Stimulated activated naive CD8-positive, alpha-beta T cell treated with anti-CD3 and anti-CD28 coated beads, Interleukin-15, Interleukin-2, amounts not matched to agents 100 ng/mL and 50 ng/mL, for 24 hours (primary cell): ENCODE data around the gene SLC22A2.
A peak's percentile ranks its signal among the peaks of the same experiment; 100 is the strongest.
"Not testable (repeated sequence)": the region's sequence is repeated elsewhere in the genome, so short reads cannot be mapped to it uniquely, and the experiment has no call there.

Experiments
- H3K27ac Mint-ChIP-seq: one replicate; pipeline ENCODE4 v1.8.0; 2021; ENCODE audit warnings: mild to moderate bottlenecking, mixed read lengths
- H3K27me3 Mint-ChIP-seq: one replicate; pipeline ENCODE4 v1.8.0; 2021; ENCODE audit warnings: mixed read lengths
- H3K36me3 Mint-ChIP-seq: one replicate; pipeline ENCODE4 v1.8.0; 2021; ENCODE audit warnings: low read depth, mixed read lengths
- H3K4me1 Mint-ChIP-seq: one replicate; pipeline ENCODE4 v1.8.0; 2021; ENCODE audit warnings: low read depth, mixed read lengths
- H3K4me3 Mint-ChIP-seq: one replicate; pipeline ENCODE4 v1.8.0; 2021; ENCODE audit warnings: mild to moderate bottlenecking, mixed read lengths
- H3K9me3 Mint-ChIP-seq: one replicate; pipeline ENCODE4 v1.8.0; 2021; ENCODE audit warnings: mixed read lengths

Gene SLC22A2

DNA sequence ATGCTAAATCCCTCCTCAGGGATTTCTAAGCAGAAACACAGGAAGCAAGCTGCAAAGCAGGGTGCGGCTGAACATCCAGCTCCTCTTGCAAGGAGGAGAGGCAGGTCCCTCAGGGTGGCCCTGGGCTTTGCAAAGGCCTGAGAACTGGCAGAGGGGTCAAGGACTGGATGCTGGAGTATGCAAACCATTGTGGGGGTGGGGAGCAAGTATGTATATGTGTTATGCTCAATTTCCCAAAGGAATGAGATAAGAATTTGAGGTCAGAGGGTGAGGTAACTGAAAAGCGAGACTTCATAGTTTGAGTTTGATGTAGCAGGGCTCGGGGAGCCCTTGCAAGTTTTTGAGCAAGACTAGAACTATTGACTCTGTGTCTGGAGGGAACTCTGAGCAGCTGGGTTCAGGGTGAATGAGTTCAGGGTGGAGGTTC, 11.2 kb downstream of the SLC22A2 start:
- peaks cover 5% of the 10 kb centered on the region for H3K4me1 Mint-ChIP-seq
- H3K27ac Mint-ChIP-seq, result no peak overlapping the region
- no peaks in the 10 kb centered on the region for H3K36me3 Mint-ChIP-seq
- no peak overlapping the region for H3K4me3 Mint-ChIP-seq
- H3K9me3 Mint-ChIP-seq, result no peaks in the 10 kb centered on the region
- peaks cover 16% of the 10 kb centered on the region for H3K27me3 Mint-ChIP-seq

DNA sequence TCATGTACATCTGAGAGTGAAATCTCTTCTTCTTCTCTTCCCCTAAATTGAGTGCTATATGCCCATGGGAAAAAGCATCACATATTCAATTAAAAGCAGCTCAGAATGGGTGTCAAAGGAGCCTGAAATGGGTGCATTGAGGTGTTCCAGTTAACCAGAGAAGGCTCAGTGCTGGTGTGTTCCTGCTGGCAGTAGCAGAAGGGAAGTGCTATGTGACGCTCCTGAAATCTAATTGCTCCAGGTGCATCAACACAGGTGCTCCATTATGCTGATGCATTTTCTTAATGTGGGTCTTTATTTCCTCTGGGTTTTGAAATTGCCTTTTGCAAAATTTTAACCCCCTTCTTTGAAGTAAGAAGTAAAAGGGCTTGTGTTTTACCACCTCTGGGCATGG, 17.9 kb downstream of the SLC22A2 start:
- H3K9me3 Mint-ChIP-seq, result peaks cover 6% of the 10 kb centered on the region
- H3K27me3 Mint-ChIP-seq, result peaks cover 12% of the 10 kb centered on the region
- no peak overlapping the region for H3K27ac Mint-ChIP-seq
- no peaks in the 10 kb centered on the region for H3K36me3 Mint-ChIP-seq
- H3K4me1 Mint-ChIP-seq, result no peaks in the 10 kb centered on the region
- no peak overlapping the region for H3K4me3 Mint-ChIP-seq

DNA sequence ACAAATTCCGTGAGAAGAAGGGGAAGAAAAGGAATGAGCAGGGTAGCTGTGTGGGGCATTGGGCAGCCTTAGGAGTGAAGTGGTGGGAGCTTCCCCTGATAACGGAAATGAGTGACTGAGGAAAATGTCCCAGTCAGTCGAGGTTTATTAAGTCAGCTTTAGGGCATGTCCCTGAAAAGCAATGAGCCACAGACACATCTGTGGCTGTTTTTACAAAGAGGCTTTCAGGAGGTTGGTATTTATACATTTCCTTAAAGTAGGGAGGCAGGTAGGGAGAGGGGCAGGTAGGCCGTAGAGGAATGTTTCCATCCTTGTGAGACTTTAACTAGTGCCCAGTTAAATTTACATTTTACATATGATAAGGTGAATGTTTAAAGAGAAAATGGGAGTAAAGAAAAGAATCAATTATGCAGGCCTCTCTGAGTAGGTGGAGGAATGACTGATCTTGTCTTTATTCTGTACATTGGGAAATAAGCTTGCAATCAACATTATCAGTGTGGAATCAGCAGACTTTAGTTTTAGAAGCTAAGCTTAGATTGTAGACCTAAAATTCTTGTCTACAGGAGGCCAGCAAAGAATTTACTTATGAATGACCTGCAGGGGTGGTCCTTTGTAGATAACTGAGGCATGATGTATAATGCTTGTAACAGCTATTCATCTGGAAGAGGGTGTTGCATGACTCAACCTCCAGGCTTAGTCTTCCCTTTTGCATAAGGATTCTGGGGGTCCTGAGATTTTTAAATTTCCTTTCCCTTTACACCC, 18.5 kb downstream of the SLC22A2 start:
- no peak overlapping the region for H3K27ac Mint-ChIP-seq
- peaks cover 12% of the 10 kb centered on the region for H3K27me3 Mint-ChIP-seq
- H3K4me3 Mint-ChIP-seq, result no peak overlapping the region
- H3K9me3 Mint-ChIP-seq, result peaks cover 7% of the 10 kb centered on the region
- H3K36me3 Mint-ChIP-seq, result no peaks in the 10 kb centered on the region
- H3K4me1 Mint-ChIP-seq, result no peaks in the 10 kb centered on the region

DNA sequence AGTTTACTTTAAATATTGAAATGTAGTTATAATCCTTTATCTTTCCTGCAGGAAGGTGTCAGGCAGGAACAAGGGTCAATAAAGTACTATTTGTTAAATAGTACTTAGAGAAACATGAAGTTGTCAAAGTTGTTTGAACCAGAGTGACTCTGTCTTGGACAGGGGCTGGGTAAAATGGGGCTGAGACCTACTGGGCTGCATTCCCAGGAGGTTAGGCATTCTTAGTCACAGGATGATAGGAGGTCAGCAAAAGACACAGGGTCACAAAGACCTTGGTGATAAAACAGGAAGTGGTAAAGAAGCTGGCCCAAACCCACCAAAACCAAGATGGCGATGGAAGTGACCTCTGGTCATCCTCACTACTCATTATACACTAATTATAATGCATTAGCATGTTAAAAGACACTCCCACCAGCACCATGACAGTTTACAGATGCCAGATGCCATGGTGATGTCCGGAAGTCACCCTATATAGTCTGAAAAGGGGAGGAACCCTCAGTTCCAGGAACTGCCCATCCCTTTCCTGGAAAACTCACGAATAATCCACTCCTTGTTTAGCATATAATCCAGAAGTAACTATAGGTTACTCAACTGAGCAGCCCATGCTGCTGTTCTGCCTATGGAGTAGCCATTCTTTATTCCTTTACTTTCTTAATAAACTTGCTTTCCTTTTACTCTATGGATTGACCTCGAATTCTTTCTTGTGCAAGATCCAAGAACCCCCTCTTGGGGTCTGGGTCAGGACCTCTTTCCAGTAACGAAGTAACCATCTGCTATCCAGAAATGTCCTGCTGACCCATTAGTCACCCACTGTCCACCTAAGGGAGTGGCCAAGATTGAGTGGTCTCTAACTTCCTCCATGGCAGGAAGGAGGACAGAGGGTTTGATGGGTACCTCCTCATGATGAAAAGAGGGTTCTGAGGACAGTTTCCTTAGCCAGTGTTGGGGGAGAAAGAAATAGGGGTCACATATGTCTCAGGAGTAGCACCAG, 19.6 kb downstream of the SLC22A2 start:
- no peak overlapping the region for H3K27ac Mint-ChIP-seq
- no peak overlapping the region for H3K4me3 Mint-ChIP-seq
- H3K36me3 Mint-ChIP-seq, result no peaks in the 10 kb centered on the region
- H3K9me3 Mint-ChIP-seq, result peaks cover 10% of the 10 kb centered on the region
- peaks cover 12% of the 10 kb centered on the region for H3K27me3 Mint-ChIP-seq
- no peaks in the 10 kb centered on the region for H3K4me1 Mint-ChIP-seq

DNA sequence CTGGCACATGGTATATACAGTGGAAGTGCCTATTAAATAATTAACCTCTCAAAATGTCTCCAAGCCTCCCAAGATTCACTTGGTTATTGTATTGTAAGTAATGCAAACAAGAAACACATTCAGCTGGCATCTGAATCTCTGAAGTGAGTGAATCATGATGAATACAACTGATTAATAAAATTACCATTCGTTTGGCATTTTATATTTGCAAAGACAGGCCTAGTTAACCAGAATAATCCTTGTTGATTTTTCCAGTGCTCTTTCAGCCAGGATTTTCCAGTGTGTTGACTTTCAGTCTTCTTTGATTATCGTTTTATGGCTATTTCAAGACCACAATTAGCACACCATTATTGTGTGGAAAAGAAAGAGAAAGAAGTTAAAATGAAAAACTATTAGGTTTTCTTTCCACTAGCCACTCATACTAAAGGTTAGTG, 20.3 kb downstream of the SLC22A2 start:
- Mint-ChIP-seq H3K9me3 (peaks cover 10% of the 10 kb centered on the region), H3K36me3 (no peaks in the 10 kb centered on the region), H3K4me3 (no peak overlapping the region), H3K27me3 (peaks cover 12% of the 10 kb centered on the region), H3K27ac (no peak overlapping the region), H3K4me1 (no peaks in the 10 kb centered on the region)

DNA sequence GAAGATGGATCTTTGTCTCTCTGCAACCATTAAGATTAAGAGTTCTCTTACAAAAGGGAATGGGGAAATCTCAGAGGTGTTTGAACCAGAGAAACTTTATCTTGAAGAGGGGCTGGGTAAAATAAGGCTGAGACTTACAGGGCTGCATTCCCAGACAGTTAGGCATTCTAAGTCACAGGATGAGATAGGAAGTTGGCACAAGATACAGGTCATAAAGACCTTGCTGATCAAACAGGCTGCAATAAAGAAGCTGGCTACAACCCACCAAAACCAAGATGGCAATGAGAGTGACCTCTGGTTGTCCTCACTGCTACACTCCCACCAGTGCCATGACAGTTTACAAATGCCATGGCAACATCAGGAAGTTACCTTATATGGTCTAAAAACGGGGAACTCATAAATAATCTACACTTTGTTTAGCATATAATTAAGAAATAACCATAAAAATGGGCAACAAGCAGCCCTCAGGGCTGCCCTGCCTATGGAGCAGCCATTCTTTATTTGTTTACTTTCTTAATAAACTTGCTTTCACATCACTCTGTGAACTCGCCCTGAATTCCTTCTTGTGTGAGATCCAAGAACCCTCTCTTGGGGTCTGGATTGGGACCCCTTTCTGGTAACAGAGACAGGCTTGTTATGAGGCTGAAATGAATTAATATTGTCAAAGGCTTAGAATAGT, 20.9 kb downstream of the SLC22A2 start:
- H3K4me1 Mint-ChIP-seq, H3K4me3 Mint-ChIP-seq, H3K27ac Mint-ChIP-seq, H3K36me3 Mint-ChIP-seq: not testable (repeated sequence)
- H3K9me3 Mint-ChIP-seq, result peaks cover 10% of the 10 kb centered on the region
- peaks cover 12% of the 10 kb centered on the region for H3K27me3 Mint-ChIP-seq

DNA sequence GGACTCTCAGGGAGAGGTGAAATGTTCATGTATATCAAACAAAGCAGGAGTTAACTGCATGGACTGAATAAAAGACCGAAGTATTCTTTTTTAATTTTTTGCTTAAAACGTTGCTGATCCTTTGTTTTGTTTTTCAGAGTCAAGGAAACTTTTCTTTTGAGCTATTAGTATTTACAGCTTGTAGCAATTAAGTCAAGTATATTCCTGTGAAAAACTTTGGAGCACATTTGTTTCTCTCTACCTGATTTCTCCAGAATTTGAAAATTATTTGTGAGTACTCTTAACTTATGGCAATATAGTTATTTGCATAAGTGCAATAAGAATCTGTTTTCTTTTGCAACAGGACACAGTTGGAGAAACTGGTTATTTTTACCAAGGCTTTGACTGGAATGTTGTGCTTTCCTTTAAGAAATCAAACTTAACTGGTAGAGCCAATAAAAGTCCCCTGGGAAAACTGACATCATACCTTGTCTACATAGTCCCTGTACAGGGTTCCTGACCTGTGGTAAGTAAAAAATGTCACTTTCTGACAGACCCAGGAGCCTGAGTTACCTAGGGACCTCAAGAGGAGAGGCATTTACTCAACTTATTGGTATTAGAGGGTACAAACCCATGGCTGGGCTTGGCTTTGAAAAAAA, 22.3 kb downstream of the SLC22A2 start:
- not testable (repeated sequence) for H3K4me1 Mint-ChIP-seq, H3K4me3 Mint-ChIP-seq, H3K27ac Mint-ChIP-seq, H3K36me3 Mint-ChIP-seq
- H3K9me3 Mint-ChIP-seq, result peaks cover 10% of the 10 kb centered on the region
- H3K27me3 Mint-ChIP-seq, result peaks cover 12% of the 10 kb centered on the region

DNA sequence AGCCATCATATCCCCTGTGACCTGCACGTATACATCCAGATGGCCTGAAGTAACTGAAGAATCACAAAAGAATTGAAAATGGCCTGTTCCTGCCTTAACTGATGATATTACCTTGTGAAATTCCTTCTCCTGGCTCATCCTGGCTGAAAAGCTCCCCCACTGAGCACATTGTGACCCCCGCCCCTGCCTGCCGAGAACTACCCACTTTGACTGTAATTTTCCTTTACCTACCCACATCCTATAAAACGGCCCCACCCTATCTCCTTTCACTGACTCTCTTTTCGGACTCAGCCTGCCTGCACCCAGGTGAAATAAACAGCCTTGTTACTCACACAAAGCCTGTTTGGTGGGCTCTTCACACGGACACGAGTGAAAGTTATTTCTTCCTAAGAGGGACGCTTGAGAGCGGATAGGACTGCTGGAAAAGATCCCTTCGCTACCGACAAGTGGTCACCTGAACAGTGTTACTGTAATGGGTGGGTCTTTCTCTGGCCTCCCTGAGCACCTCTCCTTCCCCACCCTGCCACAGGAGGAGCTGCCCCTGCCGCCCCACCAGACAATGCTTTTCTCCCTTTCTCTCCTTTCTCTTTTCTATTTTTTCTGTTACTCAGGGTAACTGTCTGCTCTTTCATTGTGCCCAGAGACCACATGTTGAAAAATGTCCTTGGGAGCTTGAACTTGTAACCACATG, 24.5 kb downstream of the SLC22A2 start:
- not testable (repeated sequence) for H3K27ac Mint-ChIP-seq, H3K4me3 Mint-ChIP-seq, H3K4me1 Mint-ChIP-seq, H3K36me3 Mint-ChIP-seq
- Mint-ChIP-seq H3K27me3 (peaks cover 19% of the 10 kb centered on the region), H3K9me3 (peaks cover 19% of the 10 kb centered on the region)

DNA sequence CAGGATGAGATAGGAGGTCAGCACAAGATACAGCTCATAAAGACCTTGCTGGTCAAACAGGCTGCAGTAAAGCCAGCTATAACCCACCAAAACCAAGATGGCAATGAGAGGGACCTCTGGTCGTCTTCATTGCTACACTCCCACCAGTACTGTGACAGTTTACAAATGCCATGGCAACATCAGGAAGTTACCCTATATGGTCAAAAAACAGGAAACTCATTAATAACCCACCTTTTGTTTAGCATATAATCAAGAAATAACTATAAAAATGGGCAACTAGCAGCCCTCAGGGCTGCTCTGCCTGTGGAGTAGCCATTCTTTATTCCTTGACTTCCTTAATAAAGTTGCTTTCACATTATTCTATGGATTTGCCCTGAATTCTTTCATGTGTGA, 30.9 kb downstream of the SLC22A2 start:
- Mint-ChIP-seq H3K9me3 (peaks cover 9% of the 10 kb centered on the region), H3K36me3 (no peaks in the 10 kb centered on the region), H3K27me3 (peaks cover 17% of the 10 kb centered on the region), H3K4me1 (peaks cover 19% of the 10 kb centered on the region), H3K4me3 (no peak overlapping the region), H3K27ac (no peak overlapping the region)

DNA sequence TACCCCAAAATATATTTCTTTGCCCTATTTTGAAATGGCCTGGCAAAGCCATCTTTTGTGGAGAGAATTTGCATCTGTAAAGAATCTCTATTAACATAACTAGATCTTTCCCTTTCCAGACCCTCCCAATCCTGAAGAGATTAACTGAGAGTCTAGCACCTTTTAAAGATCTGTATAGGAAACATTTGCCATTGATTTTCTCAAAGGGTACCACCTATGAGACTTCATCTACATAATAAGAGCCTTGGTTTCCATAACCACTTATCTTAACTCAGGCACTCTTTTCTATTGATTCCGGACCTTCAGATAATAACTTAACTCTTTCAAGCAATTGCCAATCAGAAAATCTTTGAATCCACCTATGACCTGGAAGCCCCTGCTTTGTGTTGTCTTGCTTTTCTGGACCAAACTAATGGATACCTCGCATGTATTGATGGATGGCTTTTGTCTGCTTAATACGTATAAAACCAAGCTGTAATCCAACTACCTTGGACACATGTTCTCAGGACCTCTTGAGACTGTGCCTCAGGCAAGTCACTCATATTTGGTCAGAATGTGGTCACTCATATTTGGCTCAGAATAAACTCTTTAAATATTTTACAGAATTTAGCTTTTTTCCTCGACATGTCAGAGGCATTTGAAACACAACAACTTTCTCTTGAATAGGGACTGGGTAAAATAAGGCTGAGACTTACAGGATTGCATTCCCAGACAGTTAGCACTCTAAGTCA, 31.4 kb downstream of the SLC22A2 start:
- H3K9me3 Mint-ChIP-seq, result peaks cover 9% of the 10 kb centered on the region
- no peaks in the 10 kb centered on the region for H3K36me3 Mint-ChIP-seq

DNA sequence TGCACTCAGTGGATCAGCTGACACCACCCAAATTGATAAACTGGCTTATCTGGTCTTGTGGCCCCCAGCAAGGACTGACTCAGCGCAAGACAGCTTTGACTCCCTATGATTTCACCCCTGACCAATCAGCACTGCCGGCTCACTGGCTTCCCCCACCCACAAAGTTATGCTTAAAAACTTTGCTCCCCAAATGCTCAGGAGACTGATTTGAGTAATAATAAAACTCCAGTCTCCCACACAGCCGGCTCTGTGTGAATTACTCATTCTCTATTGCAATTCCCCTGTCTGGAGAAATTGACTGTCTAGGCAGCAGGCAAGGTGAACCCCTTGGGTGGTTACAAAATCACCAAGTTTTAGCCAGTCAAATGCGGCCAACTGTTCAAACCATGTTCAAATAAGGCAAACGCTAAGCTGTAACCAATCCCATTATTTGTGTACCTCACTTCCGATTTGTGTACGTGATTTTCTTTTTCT, 32.5 kb downstream of the SLC22A2 start:
- Mint-ChIP-seq H3K4me3 (no peak overlapping the region), H3K4me1 (peaks cover 19% of the 10 kb centered on the region), H3K27me3 (peaks cover 21% of the 10 kb centered on the region), H3K9me3 (peaks cover 9% of the 10 kb centered on the region), H3K27ac (peak overlapping the region; percentile 32), H3K36me3 (no peaks in the 10 kb centered on the region)

More for the DNA sequence above, 31.4 kb downstream of the SLC22A2 start:
- peaks cover 19% of the 10 kb centered on the region for H3K4me1 Mint-ChIP-seq
- no peak overlapping the region for H3K27ac Mint-ChIP-seq
- no peak overlapping the region for H3K4me3 Mint-ChIP-seq
- peaks cover 17% of the 10 kb centered on the region for H3K27me3 Mint-ChIP-seq

DNA sequence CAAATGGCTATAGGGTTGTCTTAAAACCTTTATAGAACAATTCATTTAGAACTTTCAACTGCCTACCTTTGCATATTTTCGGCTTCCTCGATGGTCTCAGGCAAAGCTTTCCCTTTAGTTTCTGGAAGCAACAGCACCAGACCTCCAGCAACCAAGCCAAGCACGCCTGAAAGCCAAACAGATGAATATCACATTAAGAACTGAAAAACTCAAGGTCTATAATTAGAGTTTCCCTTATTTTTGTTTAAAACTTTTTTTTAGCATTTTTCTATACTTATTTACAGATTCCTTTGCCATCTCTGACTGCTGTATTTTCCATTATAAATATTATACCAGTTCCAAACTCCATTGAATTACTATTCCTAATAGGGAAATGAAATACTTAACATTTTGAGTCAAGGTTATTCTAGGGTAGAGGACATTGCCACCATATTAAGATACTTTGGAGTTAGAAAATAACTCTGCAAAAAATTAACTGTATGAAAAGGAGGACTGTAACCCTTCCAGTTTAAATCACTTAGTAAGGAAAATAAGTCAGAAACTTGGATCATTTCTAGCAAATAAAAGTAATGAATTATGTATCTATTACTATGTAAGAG, 33.9 kb downstream of the SLC22A2 start:
- Mint-ChIP-seq H3K36me3 (no peaks in the 10 kb centered on the region), H3K4me1 (peaks cover 19% of the 10 kb centered on the region), H3K9me3 (peaks cover 4% of the 10 kb centered on the region), H3K27me3 (peaks cover 25% of the 10 kb centered on the region), H3K4me3 (no peak overlapping the region), H3K27ac (no peak overlapping the region)

DNA sequence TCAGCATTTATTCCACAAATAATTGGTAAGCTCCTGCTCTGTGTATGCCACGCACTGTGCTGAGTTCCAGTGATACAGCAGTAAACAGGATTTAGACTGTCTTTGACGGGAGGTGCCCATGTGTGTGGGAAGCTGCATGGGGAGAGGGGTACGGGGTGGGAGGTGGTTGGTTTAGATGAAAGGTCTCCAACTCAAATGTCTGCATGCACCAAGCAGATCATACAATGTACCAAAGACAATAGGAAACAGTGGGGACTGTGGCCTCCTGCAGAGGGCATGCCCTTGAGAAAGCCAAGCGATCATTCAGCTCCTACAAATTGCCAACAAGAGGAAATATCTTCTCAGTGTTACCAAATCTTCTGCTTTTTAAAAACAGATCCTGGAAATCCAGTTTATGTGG, 36.1 kb downstream of the SLC22A2 start:
- no peak overlapping the region for H3K4me3 Mint-ChIP-seq
- H3K9me3 Mint-ChIP-seq, result peaks cover 4% of the 10 kb centered on the region
- H3K36me3 Mint-ChIP-seq, result no peaks in the 10 kb centered on the region
- peaks cover 19% of the 10 kb centered on the region for H3K4me1 Mint-ChIP-seq
- H3K27ac Mint-ChIP-seq, result no peak overlapping the region
- H3K27me3 Mint-ChIP-seq, result peaks cover 28% of the 10 kb centered on the region
